GM21528 (cell line): ENCODE measurements around the gene FER1L5.

ENCODE experiments used
- ATAC-seq: cut with Tn5 transposase; IDR thresholded peaks from one replicate; pipeline ENCODE4 v1.9.1; 2021; ENCODE audit warnings: mild to moderate bottlenecking, moderate library complexity; ENCODE audit not compliant: unreplicated experiment, low FRiP score

The FER1L5 gene

GRCh38 chr2:96679848-96680247 is 37.3 kb downstream of the FER1L5 start:
- ATAC-seq, result no peak

- ATAC-seq, result no peak
Measured at GRCh38 chr2:96680561-96681141, 38.1 kb downstream of the FER1L5 start.

- ATAC-seq, result no peak
Measured at GRCh38 chr2:96681540-96681939, 39.0 kb downstream of the FER1L5 start.

GRCh38 chr2:96683307-96683706 is 40.7 kb downstream of the FER1L5 start:
- no peak for ATAC-seq

GRCh38 chr2:96683972-96684820 is 41.6 kb downstream of the FER1L5 start:
- ATAC-seq, result no peak

DNA sequence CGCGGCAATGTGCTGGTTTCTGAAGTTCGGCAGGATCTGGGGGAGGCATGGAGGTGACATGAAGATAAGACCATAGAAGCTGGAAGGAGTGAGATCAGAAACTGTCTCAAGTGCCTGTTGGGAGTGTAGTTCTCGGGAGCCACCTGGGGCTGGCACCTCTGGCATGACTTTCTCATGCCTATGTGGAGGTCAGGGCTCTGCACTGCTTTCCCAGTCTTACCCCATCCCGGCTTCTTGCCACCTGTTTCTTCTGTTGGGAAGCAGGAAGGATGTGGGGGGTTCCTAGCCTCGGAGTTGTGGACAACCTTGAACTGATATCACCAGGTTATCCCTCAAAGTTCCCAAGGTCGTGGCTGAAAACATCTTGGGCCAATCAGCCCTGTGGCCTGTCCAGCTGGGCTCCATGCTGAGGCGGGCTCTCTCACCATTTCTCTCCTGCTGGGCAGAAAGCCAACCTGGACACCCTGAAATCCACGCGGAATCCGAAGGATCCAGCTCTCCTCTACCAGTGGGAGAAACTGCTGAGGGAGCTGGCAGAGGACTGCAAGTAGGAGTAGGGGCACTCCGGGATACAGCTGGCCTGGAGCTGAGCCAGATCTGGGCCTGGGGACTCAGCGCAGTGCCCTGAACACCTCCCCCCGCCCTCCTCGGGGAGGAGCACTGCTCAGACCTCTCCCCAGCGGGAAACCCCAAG is 42.5 kb downstream of the FER1L5 start:
- no peak for ATAC-seq

GRCh38 chr2:96685577-96686459 is 43.3 kb downstream of the FER1L5 start:
- no peak for ATAC-seq

DNA sequence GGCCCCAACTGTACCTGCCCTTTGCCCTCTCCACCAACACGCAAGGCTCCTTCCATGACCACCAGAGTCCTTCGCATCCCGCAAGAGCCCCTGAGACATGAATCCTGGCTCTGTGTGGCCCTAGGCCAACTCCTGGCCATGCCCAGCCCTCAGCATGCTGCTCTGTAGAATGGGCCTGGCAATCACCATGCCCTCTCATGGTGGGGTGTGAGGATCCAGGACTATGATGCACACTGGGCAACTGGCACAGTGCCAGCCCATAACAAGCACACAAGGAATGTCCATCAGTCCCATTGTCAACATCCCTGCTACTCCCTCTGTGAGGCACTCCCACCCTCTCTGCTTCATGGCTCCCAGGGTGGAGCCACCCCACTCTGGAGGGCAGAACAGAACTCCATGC is 44.7 kb downstream of the FER1L5 start:
- ATAC-seq, result no peak

DNA sequence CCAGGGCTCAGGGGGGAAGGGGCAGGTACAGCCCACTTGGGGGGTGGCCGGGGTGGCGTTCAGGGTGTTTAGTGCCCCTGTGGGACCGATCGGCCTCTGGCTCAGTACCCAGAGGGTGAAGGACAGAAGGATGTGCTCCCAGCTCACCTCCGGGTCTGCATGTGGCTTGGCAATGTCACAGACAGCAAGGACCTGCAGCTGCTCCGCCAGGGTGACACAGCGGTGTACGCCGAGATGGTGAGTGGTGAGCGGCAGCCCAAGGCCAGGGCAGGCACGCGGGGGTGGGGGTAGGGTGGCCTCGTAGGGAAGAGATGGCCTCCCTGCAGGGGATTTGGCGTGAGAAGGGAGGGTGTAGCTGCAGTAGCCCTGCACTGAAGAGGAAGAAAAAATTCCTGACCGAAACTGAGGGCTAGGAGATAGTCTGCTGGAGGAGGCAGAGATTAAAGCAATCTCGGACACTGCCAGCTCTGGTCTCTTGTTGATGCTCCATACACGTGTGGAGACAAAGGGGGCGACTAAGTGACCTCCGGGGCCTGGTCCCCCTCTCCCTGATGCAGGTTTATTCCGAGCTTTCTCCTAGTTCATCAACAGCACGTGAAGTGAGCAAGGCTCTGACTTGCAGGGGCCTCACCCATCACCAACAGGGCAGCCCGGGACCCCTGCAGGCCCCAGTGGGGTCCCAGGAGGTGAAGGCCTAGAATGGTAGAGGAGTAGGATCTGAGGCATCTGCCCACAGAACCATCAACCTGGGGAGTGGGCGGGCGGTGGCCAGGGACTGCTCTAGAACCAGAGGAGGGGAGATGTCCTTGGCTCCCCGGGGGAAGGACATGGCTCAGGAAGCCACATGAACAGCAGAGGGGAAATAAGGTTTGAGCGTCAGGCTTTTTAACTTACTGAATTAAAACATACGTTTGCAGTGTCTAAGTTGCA is 45.4 kb downstream of the FER1L5 start:
- ATAC-seq, result no peak

DNA sequence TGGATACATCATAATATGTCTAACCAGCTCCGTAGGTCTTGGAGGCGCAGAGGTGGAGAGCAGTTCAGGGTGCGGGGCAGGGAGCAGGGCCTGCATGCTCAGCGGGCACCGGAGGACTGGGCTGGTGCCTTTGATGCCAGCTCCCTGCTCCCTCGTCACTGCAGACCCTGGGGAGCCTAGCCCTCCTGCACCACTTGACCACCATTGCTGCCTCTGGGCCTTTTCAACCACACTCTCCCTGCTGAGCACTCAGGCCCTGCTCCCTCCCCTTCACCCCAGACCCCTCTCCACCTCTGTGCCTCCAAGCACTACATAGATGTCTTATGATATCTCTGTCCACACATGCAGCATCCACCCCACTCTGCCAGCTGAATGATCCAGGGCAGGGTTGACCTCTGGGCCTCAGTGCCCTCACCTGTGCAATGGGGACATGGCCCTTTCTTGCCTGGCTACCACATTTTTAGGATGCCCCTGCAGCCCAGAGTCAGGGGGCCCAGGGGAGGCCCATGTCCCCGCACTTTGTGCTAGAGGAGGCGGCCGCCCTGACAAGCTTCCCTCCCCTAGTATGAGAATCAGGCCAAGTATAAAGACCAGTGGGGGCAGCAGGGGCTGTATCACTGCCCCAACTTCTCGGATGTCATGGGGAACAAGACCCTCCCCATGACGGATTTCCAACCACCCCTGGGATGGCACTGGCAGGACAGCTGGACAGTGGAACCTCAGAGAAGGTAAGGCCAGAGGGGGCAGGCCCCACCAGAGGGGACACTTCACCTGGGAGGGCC is 46.3 kb downstream of the FER1L5 start:
- ATAC-seq, result no peak

- no peak for ATAC-seq
Measured at GRCh38 chr2:96689431-96689991, 46.9 kb downstream of the FER1L5 start.

DNA sequence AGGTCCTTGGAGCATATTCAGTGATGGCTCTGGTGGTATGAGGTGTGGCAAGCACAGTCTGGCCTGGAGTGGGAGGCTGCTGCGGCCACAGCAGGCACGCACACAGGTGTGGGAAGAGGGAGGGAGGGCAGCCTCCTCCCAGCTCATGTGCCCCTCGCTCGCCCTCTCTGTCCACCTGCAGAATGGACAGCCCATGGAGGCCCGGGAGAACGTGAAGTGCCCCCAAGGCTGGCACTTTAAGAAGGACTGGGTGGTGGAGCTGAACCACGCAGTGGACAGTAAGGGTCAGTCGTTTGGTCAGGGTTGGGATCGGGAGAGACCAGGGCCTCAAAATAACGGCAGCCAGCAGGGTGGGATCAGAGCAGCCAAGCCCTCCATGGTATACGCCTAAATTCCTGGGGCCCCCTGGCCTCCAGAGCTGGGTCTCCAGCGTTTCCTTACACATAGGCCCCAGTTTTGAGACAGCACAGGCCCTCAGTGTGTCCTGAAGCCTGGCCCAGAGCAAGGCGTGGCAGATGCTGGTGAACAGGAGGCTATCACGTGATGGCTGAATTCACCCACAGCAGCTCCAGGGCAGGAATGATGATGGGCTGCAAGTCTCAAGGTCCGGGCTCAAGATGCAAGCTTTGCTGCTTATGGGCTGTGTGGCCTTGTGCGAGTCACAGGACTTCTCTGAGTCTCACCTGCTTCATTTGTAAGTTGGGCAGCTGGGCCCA is 47.9 kb downstream of the FER1L5 start:
- no peak for ATAC-seq

DNA sequence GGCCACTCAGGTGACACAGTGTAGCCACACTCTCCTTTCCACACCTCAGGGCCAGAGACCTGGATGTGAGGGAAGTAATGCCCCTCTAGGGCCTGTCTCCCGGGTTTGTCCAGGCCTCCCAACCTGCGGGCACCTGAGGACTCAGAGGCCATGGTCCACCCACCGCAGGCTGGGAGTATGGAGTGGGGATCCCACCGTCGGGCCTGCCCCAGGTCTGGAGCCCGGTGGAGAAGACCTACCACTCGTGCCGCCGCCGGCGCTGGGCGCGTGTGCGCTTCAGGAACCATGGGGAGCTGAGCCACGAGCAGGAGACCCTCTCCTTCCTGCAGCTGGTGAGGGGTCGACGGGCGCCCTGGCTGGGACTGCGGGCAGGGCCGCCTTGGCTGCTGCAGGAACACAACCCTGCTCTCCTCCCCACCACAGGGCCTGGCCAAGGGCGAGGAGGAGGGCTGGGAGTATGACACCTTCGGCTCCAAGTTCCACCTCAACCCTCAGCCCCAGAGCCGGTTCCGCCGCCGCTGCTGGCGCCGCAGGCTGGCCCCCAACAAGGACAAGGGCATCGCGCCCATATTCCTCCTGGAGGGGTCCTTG is 48.6 kb downstream of the FER1L5 start:
- no peak for ATAC-seq

DNA sequence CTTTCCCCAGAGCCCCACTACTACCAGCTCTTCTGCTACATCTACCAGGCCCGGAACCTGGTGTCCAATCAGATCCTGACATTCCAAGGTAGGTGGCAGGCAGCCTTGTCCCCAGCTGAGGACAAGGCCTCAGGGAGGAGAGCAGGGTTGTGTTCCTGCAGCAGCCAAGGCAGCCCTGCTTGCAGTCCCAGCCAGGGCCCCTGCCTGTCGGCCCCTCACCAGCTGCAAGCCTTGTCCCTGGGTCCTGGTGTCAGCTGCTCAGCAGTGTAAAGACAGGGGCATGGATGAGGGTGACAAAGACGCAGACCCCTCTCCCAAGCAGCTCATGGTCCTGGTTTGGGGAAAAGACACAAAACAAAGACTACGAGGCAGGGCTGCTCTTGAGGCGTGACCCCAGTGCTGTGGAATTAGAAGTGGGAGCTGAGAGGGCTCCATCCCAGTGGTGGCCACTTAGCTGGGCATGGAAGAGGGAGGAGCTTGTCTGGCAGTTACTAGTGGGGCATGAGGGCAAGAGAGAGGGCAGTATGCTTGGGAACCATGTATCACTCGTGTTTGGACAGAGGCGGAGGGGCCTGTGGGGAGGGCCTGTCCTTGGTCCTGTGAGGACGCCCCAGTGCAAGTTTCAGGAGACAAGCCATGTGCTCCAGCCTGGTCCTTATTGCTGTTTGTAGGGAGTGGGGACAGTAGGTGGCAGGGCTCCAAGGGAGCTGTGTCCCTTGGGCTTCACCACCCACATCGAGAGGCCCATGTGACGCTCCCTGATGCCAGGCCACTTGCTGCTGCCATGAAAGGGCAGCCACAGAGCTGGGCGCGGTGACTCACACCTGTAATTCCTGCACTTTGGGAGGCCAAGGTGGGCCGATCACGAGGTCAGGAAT is 49.8 kb downstream of the FER1L5 start:
- no peak for ATAC-seq

- ATAC-seq, result no peak
Measured at GRCh38 chr2:96693286-96694200, 51.0 kb downstream of the FER1L5 start.
